ENCODE data around the gene ABHD17A. TPM values are rescaled to one million over a fixed set of nuclear protein-coding genes. Genes with fewer than 3 reads are reported as not detected.
A peak's percentile ranks its signal among the peaks of the same experiment; 100 is the strongest.

ABHD17A gene
- total RNA-seq, 1 experiment from 2014 or later: 60.7 TPM

DNA sequence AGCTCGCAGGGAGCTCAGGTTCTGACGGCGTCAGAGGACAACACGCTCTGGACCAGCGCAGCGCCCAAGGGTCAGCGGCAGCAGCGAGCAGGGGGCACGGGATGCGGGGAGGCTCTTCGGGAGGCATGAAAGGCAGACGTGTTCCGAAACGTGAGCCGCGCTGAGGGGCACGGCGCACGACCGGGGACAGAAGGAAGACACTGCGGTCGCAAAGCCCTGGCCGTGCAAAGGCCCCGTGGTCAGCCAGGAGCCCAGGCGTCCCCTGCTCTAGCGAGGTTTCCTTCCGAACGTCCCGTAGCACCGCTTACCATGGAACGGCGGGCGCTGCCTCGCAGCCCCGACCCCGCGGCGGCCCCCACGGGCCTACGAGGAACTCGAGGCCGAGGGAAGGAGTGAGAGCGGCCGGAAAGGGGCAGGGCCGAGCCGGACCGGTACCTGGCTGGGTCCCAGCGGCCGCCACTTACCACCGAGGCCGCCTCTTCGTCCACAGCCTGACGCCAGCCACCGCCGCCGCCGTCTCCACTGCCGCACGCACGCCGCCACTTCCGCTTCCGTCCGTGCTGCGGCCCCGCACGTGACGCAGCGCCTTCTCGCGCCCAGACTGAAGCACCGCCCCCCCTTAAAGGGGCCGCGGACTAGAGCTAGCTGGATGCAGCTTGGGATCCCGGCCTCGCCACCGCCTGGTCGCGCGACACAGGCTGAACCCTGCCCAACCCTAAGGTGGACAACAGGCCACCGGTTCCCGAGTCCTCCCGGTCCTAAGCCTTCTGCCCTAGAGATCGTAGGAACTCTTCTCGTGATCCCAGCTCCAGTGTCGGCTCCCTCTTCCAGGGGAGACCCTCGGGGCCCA is 9.4 kb downstream of the ABHD17A start (continued):
- TF ChIP-seq, protein P1, sequence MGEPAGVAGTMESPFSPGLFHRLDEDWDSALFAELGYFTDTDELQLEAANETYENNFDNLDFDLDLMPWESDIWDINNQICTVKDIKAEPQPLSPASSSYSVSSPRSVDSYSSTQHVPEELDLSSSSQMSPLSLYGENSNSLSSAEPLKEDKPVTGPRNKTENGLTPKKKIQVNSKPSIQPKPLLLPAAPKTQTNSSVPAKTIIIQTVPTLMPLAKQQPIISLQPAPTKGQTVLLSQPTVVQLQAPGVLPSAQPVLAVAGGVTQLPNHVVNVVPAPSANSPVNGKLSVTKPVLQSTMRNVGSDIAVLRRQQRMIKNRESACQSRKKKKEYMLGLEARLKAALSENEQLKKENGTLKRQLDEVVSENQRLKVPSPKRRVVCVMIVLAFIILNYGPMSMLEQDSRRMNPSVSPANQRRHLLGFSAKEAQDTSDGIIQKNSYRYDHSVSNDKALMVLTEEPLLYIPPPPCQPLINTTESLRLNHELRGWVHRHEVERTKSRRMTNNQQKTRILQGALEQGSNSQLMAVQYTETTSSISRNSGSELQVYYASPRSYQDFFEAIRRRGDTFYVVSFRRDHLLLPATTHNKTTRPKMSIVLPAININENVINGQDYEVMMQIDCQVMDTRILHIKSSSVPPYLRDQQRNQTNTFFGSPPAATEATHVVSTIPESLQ (CRISPR knock-in tag; IDR thresholded peaks at IDR 0.05): no peak
- no peak for TF ChIP-seq ZNF263 (CRISPR knock-in tag; IDR thresholded peaks at IDR 0.05; ENCODE audit: low read depth)
- TF ChIP-seq, protein P2, sequence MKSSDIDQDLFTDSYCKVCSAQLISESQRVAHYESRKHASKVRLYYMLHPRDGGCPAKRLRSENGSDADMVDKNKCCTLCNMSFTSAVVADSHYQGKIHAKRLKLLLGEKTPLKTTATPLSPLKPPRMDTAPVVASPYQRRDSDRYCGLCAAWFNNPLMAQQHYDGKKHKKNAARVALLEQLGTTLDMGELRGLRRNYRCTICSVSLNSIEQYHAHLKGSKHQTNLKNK (CRISPR knock-in tag; IDR thresholded peaks at IDR 0.05): no peak
- TF ChIP-seq, protein P3, sequence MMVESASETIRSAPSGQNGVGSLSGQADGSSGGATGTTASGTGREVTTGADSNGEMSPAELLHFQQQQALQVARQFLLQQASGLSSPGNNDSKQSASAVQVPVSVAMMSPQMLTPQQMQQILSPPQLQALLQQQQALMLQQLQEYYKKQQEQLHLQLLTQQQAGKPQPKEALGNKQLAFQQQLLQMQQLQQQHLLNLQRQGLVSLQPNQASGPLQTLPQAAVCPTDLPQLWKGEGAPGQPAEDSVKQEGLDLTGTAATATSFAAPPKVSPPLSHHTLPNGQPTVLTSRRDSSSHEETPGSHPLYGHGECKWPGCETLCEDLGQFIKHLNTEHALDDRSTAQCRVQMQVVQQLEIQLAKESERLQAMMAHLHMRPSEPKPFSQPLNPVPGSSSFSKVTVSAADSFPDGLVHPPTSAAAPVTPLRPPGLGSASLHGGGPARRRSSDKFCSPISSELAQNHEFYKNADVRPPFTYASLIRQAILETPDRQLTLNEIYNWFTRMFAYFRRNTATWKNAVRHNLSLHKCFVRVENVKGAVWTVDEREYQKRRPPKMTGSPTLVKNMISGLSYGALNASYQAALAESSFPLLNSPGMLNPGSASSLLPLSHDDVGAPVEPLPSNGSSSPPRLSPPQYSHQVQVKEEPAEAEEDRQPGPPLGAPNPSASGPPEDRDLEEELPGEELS (CRISPR knock-in tag; IDR thresholded peaks at IDR 0.05): peak; percentile 92
- TF ChIP-seq ZBTB21 (CRISPR knock-in tag; IDR thresholded peaks at IDR 0.05; ENCODE audit: borderline replicate concordance): peak; percentile 83; the same call in 1 of the 2 replicates
- no peak for TF ChIP-seq OVOL2 (CRISPR knock-in tag; IDR thresholded peaks at IDR 0.05; ENCODE audit: borderline replicate concordance)
- TF ChIP-seq NR2C2 (CRISPR knock-in tag; IDR thresholded peaks at IDR 0.05): peak; percentile 37; the same call in 1 of the 2 replicates
- TF ChIP-seq, protein P4, sequence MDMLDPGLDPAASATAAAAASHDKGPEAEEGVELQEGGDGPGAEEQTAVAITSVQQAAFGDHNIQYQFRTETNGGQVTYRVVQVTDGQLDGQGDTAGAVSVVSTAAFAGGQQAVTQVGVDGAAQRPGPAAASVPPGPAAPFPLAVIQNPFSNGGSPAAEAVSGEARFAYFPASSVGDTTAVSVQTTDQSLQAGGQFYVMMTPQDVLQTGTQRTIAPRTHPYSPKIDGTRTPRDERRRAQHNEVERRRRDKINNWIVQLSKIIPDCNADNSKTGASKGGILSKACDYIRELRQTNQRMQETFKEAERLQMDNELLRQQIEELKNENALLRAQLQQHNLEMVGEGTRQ (CRISPR knock-in tag; IDR thresholded peaks at IDR 0.05): peak; percentile 100
- TF ChIP-seq, protein P5, sequence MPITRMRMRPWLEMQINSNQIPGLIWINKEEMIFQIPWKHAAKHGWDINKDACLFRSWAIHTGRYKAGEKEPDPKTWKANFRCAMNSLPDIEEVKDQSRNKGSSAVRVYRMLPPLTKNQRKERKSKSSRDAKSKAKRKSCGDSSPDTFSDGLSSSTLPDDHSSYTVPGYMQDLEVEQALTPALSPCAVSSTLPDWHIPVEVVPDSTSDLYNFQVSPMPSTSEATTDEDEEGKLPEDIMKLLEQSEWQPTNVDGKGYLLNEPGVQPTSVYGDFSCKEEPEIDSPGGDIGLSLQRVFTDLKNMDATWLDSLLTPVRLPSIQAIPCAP (CRISPR knock-in tag; IDR thresholded peaks at IDR 0.05): peak; percentile 46; the same call in 1 of the 2 replicates
- TF ChIP-seq, protein P6, sequence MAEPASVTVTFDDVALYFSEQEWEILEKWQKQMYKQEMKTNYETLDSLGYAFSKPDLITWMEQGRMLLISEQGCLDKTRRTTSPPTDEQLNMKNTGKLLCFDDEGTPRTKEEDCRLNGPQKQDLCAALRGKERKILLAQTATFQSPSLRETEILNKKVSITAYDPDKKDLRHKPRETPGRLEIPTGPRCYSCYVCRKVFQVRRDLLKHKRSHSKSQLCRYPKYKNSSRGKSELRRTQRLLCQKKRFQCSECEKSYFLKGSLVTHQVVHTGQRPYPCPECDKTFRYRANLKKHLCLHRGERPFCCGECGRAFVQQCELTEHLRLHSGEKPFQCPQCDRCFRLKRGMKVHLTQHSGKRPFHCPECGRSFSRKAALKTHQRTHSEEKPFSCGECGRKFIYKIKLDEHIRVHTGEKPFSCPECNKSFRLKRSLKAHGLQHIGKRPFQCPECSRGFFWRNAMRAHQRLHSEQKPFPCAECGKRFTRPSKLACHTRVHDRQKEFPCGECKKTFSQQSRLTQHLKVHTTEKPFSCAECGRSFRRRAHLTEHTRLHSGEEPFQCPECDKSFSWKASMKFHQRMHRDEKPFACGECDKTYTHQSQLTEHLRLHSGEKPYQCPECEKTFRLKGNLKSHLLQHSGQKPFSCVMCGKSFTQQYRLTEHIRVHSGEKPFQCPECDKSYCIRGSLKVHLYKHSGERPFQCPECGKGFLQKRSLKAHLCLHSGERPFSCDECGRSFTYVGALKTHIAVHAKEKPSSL (CRISPR knock-in tag; conservative IDR thresholded peaks at IDR 0.05): no peak
- TF ChIP-seq, protein P7, sequence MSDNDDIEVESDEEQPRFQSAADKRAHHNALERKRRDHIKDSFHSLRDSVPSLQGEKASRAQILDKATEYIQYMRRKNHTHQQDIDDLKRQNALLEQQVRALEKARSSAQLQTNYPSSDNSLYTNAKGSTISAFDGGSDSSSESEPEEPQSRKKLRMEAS (CRISPR knock-in tag; IDR thresholded peaks at IDR 0.05): peak; percentile 96
- 0 out of 2 replicates have a peak, but pooled peaks have one; percentile 38 for TF ChIP-seq RELA (CRISPR knock-in tag; IDR thresholded peaks at IDR 0.05; ENCODE audit: borderline replicate concordance)
- no peak for TF ChIP-seq SOX15 (CRISPR knock-in tag; IDR thresholded peaks at IDR 0.05)
- TF ChIP-seq, protein P8, sequence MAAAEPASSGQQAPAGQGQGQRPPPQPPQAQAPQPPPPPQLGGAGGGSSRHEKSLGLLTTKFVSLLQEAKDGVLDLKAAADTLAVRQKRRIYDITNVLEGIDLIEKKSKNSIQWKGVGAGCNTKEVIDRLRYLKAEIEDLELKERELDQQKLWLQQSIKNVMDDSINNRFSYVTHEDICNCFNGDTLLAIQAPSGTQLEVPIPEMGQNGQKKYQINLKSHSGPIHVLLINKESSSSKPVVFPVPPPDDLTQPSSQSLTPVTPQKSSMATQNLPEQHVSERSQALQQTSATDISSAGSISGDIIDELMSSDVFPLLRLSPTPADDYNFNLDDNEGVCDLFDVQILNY (CRISPR knock-in tag; IDR thresholded peaks at IDR 0.05): peak; percentile 97
- TF ChIP-seq ATF1 (CRISPR knock-in tag; IDR thresholded peaks at IDR 0.05): 0 out of 2 replicates have a peak, but pooled peaks have one; percentile 30
- no peak for TF ChIP-seq JUN (CRISPR knock-in tag; IDR thresholded peaks at IDR 0.05)
- TF ChIP-seq KAT7 (CRISPR knock-in tag; IDR thresholded peaks at IDR 0.05; ENCODE audit: borderline replicate concordance): 0 out of 2 replicates have a peak, but pooled peaks have one; percentile 46
- peak; percentile 97 for TF ChIP-seq CBFB (CRISPR knock-in tag; IDR thresholded peaks at IDR 0.05; ENCODE audit: low read depth)
- peak; percentile 88 for TF ChIP-seq TEAD1 (CRISPR knock-in tag; IDR thresholded peaks at IDR 0.05)
- no peak; the same call in 1 of the 2 replicates for TF ChIP-seq SMAD3 (CRISPR knock-in tag; IDR thresholded peaks at IDR 0.05; ENCODE audit: borderline replicate concordance)
- no peak for TF ChIP-seq TEAD4 (CRISPR knock-in tag; IDR thresholded peaks at IDR 0.05)
- peak; percentile 38; the same call in 1 of the 2 replicates for TF ChIP-seq ELF4 (CRISPR knock-in tag; IDR thresholded peaks at IDR 0.05; ENCODE audit: low read depth)
- TF ChIP-seq ZNF396 (CRISPR knock-in tag; IDR thresholded peaks at IDR 0.05; ENCODE audit: borderline replicate concordance): no peak
- TF ChIP-seq ZNF416 (CRISPR knock-in tag; IDR thresholded peaks at IDR 0.05): no peak; the same call in 1 of the 2 replicates
- TF ChIP-seq ZNF232 (CRISPR knock-in tag; IDR thresholded peaks at IDR 0.05): 0 out of 2 replicates have a peak, but pooled peaks have one; percentile 44
- no peak; the same call in 1 of the 2 replicates for TF ChIP-seq MYBL2 (CRISPR knock-in tag; IDR thresholded peaks at IDR 0.05)
- no peak for TF ChIP-seq ZNF423 (CRISPR knock-in tag; IDR thresholded peaks at IDR 0.05)
